Activated T-helper 1 cell treated with Interleukin-2 at 50 U/mL for 16 hours (primary cell): ENCODE measurements around the gene CASKIN2.

Experiments
- DNase-seq: peaks from one replicate; pipeline ENCODE4 v3.0.0-alpha.2; 2020; ENCODE audit warnings: low read depth

The CASKIN2 gene

DNA sequence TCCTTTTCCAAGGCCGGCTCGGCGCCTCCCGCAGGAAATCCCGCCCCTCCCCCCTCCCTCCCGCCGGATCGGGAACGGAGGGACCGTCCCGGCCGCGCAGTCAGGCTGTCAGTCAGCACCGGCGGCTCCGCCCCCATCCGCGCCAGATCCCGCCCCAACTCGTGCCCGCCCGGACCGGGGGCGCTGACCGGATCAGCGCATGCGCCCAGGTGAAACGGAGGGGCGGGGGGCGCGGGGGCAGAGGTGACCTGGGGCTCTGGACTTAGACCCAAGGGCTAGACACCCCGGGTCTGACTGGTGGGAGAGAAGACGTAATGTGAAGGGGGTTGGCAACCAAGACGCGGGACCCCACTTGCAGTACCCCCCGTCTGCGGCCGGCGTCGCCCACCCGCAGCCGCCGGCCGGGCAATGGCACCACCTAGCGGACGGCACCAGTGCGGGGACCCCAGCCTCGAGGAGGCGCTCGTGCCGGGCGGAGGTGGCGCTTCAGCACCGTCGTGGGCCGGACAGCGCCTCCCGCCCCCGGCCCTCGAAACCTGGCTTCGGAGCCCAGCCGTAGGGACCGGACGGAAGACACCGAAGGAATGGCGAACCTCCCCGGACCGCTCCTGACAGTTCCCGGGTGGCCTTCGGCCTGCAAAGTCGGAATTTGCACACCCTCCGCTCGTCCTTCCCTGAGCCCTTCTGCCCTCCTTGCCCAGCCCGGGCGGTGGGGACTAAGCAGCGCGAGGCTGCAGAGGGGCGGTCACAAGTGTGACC lies at the start of gene CASKIN2:
CASKIN2 (minus strand) TSS at position 42 of the 759 bp plus-strand sequence. CDS start 1,733 bp downstream, outside the sequence.
- DNase-seq = peak; percentile 51

- no peak for DNase-seq
These were observed 49.7 kb upstream of the CASKIN2 start for GRCh38 chr17:75565066-75565465.

DNA sequence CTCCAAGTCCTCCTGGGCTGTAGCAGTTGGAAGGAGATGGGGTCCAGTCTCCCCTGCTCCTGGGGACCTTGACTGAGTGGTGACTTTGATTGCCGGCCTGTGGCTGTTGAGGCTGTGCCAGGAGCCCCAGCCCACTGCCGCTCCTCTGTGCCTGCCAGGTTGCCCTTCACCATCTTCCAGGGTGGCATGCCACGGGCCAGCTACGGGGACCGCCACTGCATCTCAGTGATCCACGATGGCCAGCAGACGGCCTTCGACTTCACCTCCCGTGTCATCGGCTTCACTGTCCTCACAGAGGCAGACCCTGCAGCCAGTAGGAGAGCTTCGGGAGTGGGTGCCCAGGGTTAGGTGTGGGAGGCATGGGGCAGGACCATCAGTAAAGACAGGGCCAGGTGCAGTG lies 48.9 kb upstream of the CASKIN2 start:
- no peak for DNase-seq

GRCh38 chr17:75563063-75563758 lies 47.9 kb upstream of the CASKIN2 start:
- DNase-seq = no peak

DNA sequence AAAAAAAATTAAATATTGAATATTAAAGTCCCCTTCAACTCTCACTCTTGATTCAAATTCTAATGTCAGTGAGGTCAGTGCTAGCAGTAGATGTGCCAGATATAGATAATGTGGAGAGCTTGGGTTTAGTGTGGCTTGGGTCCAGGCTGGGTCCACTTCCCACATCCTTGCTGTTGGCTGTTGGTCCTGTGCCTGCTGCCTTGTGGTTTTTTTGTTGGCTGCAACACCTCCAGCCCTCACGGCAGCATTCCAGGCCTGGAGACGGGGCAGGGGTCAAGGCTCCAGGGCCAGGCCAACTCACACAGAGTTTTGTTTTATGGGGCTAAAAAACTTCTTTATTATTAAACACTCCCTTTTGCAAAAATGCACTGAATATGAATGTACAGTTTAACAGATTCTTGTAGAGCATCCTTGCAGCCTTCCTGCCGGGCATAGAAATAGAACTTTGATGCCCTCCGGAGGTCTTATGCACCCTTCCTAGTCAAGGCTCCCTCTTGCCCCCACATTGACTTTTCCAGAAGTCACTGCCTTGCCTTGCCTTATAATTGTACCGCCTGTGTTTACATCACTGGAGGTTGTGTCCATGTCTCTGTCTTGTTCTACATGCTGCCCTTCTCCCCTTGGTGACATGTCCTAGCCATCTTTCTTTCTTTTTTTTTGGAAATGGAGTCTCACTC lies 46.7 kb upstream of the CASKIN2 start:
- no peak for DNase-seq

DNA sequence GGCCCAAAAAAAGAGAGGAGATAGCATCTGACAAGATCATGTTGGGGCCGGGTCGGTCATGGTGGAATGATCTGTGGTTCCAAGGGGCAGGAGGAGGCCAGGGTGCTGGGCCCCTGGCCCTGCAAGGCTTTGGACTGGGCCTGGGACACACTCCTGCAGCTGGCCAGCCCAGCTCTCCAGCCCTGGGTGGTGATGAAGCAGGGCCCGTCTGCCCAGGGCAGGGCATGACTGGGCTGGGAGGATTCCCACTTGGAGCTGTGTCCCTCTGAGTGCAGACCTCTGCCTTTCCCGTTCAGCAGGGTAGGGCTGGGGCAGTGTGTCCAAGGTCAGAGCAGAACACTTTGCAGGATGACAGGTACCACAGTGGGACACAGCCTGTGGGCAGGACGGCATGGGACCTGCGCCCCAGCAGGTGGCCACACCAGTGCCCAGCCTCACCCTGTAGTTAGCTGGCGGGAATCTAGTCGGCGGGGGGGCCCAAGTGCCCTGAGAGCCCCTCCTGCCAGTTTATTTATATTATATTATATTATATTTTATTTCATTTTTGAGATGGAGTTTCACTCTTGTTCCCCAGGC lies 44.7 kb upstream of the CASKIN2 start:
- no peak for DNase-seq

- DNase-seq = no peak
These were observed 43.6 kb upstream of the CASKIN2 start for GRCh38 chr17:75558666-75559530.

- no peak for DNase-seq
These were observed 42.7 kb upstream of the CASKIN2 start for GRCh38 chr17:75557852-75558665.

GRCh38 chr17:75557075-75557851 lies 41.9 kb upstream of the CASKIN2 start:
- no peak for DNase-seq

- no peak for DNase-seq
These were observed 40.4 kb upstream of the CASKIN2 start for GRCh38 chr17:75555679-75556153.

GRCh38 chr17:75553295-75554110 lies 38.2 kb upstream of the CASKIN2 start:
- no peak for DNase-seq

DNA sequence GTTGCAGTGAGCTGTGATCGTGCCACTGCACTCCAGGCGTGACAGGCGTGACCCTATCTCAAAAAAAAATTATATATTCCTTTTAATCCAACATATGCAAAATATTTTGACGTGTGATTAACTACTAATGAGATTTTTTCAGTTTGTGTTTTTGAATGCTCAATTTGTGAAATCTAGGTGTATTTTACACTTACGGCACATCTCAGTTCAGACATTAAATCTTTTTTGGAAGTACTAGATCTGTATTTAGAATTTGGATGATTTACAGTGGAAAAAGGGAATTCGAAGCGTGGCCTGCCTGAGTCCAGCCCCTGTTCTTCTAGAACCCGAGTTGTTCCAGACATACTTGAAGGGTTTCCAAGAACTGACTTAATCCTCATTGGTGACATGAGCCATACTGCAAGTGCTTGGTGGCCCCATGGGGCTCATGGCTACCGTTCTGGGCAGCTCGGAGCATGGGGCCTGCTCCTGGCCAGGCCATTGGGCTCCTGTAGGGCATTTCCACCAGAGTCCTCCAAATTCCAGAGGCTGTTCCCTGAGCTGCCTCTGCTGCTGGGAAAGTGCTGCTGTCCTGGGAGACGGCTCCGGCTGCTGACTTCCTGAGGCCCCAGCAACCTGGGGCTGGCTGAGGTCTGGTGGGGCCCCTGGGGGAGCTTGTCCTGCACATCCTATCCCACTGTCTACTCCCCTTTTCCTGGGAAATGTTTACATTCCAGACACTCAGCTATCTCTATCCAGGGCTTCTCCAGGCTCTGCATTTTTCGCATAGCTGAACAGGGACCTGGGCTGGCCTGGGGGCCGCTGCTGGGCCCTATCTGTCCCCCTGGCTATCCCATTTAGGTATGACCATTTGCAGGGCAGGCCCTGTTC lies 37.3 kb upstream of the CASKIN2 start:
- no peak for DNase-seq

DNA sequence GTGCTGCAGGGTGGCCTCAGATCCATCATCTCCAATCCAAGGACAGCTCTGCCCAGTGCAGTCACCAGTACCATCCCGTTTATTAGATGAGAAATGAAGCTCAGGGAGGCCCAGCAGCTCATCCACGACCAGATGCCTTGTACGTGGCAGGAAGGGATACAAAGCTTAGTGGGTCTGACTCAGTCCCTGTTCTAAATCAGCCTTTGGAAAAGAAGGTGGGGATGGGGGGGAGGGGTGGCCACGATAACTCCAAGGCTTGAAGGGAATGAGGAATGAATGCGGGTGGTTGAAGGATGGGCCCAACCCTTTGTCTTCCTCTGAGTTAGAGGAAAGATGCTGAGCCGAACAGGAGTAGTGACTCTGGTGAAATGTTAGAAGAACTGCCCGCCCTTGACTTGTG lies 35.9 kb upstream of the CASKIN2 start:
- no peak for DNase-seq

DNA sequence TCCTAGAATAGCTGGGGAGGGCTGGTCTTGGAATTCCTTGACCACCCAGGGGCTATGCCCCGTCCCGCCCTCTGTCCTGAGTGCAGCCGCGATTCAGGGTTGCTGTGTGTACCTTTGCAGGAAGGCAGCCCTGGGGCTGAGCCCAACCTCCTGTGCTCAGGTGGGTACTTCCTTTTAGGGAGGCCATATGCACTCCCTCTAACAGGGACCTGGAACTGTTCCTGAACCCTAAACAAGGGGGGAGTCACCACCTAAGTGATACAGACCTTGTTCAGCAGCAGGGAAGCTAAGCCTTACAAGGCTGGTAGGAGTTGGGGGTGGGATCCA lies 34.8 kb upstream of the CASKIN2 start:
- DNase-seq = no peak

DNA sequence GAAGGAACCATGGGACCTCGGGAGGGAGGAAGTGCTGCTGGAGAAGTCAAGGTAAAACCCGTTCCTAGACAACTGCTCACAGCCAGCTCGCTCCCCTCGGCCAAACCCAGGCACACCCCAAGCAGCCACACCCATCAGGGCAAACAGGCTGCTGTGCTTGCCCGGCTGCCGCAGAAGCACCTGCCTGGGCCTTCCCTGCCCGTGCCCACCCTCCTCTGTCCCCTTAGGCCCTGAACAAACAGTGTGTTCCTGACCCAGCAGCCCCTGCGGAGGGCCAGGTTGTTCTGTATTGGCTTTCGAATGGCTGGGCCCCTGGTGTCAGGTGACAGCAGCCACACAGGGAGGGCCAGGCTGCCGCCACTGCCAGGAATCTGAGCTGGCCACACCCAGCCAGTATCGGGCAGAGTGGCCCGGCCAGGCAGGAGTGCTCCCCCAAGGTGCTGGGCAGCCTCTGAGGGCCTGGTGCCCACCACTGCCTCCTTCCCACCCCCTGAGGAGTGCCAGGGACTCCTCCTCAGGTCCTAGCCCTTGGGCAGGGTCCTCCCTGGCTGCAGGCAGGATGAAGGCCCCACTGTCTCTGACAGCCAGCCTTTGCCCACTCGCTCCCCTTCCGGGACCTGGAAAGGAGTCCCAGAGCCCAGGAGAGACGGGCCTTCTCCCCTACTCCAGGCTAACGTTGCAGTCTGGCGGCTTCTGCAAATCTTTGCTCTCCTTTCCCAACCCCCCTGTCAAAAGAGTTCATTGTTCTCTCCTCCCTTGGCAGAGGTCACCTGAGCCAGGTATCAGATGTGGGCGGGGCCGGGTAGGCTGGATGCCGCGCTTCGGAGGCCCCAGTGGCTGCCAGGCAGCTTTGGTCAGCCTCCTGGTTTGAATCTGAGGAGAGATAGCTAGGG lies 34.2 kb upstream of the CASKIN2 start:
- no peak for DNase-seq

DNA sequence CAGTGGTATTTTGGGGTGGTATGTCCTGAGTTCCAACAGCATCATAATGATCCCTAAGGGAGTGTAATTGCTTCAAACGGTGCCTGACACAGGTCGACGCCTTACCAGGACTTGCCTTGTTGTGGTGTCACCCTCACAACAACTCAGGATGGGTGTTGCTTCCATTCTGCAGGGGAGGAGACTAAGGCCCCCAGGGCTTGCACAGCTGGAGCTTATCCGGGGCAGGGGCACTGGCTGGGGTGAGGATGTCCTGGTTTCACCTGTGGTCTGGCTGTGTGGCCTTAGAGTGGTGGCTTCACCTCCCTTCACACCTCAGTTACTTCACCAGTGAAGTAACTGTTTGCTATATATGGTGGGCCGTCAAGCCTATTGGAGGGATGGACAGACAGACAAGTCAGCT lies 33.5 kb upstream of the CASKIN2 start:
- DNase-seq = no peak

DNA sequence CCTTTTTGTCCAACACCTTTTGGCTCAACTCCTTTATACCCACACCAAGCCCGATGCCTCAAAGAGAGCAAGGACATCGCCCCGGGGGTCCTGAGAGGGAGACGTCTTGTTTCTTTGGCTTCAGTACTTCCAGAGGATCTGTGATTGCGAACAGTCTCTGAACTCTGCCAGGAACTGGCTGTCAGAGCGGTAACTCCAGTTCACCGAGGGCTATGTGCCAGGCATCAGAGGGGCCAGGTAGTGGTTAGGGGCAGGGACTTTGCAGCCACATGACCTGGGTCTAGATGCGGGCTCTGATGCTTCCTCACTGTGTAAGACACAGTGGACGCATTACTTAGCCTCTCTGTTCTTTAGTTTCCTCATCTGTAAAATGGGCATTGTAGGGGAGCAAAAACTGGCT lies 31.8 kb upstream of the CASKIN2 start:
- no peak for DNase-seq
